ENCODE measurements around the gene PARP2. TPM values are rescaled to one million over a fixed set of nuclear protein-coding genes. Genes with fewer than 3 reads are reported as not detected.

PARP2 gene
- total RNA-seq, 4 donors from 2014 or later, result 7.7 to 39.6 (median 14.2) TPM

GRCh38 chr14:20328705-20329104 lies 14.7 kb upstream of the PARP2 start:
- H3K36me3 ChIP-seq, result peaks cover 0 to 35% (median 0%) of the 10 kb centered on the region in 3 donors

DNA sequence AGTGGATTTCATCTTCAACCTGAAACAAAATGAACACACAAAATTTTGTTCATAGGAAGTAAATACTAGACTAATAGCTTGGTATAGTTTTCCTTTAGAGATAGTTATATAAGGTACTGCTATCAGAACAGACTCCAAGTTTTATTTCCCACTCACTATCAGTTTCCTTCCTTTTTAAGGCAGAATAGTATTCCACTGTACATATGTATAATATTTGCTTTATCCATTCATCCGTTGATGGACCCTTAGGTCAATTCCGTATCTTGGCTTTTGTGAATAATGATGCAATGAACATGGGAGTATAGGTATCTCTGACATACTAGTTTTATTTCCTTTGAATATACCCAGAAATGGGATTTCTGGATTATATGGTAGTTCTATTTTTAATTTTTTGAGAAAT lies 14.1 kb upstream of the PARP2 start:
- TF ChIP-seq POLR2A (IDR thresholded peaks at IDR 0.05), result no peak
- TF ChIP-seq, protein P1, sequence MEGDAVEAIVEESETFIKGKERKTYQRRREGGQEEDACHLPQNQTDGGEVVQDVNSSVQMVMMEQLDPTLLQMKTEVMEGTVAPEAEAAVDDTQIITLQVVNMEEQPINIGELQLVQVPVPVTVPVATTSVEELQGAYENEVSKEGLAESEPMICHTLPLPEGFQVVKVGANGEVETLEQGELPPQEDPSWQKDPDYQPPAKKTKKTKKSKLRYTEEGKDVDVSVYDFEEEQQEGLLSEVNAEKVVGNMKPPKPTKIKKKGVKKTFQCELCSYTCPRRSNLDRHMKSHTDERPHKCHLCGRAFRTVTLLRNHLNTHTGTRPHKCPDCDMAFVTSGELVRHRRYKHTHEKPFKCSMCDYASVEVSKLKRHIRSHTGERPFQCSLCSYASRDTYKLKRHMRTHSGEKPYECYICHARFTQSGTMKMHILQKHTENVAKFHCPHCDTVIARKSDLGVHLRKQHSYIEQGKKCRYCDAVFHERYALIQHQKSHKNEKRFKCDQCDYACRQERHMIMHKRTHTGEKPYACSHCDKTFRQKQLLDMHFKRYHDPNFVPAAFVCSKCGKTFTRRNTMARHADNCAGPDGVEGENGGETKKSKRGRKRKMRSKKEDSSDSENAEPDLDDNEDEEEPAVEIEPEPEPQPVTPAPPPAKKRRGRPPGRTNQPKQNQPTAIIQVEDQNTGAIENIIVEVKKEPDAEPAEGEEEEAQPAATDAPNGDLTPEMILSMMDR (IDR thresholded peaks at IDR 0.05), result no peak
- Histone ChIP-seq H3K9me3 (no peaks in the 10 kb centered on the region), H3K27me3 (no peaks in the 10 kb centered on the region), H3K4me1 (peaks cover 0 to 3% (median 1%) of the 10 kb centered on the region in 4 donors), H3K36me3 (peaks cover 0 to 30% (median 0%) of the 10 kb centered on the region in 3 donors), H3K27ac (no peak overlapping the region), H3K4me3 (no peak overlapping the region)
- no peak for DNase-seq

More at GRCh38 chr14:20328705-20329104, 14.7 kb upstream of the PARP2 start:
- Histone ChIP-seq H3K27ac (no peak overlapping the region), H3K4me1 (peaks cover 0 to 3% (median 1%) of the 10 kb centered on the region in 4 donors), H3K9me3 (no peaks in the 10 kb centered on the region), H3K4me3 (no peak overlapping the region), H3K27me3 (no peaks in the 10 kb centered on the region)
- no peak for DNase-seq
- TF ChIP-seq, protein P1 (IDR thresholded peaks at IDR 0.05), result no peak
- TF ChIP-seq POLR2A (IDR thresholded peaks at IDR 0.05), result no peak

- TF ChIP-seq POLR2A (IDR thresholded peaks at IDR 0.05), result no peak
- TF ChIP-seq, protein P1 (IDR thresholded peaks at IDR 0.05), result no peak
- Histone ChIP-seq H3K27me3 (no peaks in the 10 kb centered on the region), H3K9me3 (no peaks in the 10 kb centered on the region), H3K27ac (no peak overlapping the region), H3K36me3 (peaks cover 0 to 12% (median 0%) of the 10 kb centered on the region in 3 donors), H3K4me3 (no peak overlapping the region), H3K4me1 (peaks cover 0 to 3% (median 1%) of the 10 kb centered on the region in 4 donors)
- DNase-seq, result no peak
These were observed 12.3 kb upstream of the PARP2 start for GRCh38 chr14:20331053-20331613.

- Histone ChIP-seq H3K9me3 (no peaks in the 10 kb centered on the region), H3K4me3 (peak overlapping the region; percentile 46 to 65 (median 62)), H3K27ac (peak overlapping the region; percentile 70 to 85 (median 78)), H3K27me3 (no peaks in the 10 kb centered on the region), H3K4me1 (peaks cover 0 to 3% (median 1%) of the 10 kb centered on the region in 4 donors), H3K36me3 (peaks cover 0 to 4% (median 0%) of the 10 kb centered on the region in 3 donors)
- TF ChIP-seq POLR2A (IDR thresholded peaks at IDR 0.05), result no peak
- DNase-seq, result no peak
These were observed 11.0 kb upstream of the PARP2 start for GRCh38 chr14:20332431-20332787.

- Histone ChIP-seq H3K4me1 (peaks cover 0 to 3% (median 1%) of the 10 kb centered on the region in 4 donors), H3K4me3 (peak within 1 kb of the TSS; percentile 46 to 65 (median 62))
These were observed 10.5 kb upstream of the PARP2 start, which contains the start of gene CCNB1IP1 for GRCh38 chr14:20332788-20333493. TSS of gene CCNB1IP1 (minus strand) at chr14:20333279. CDS start at chr14:20316523, 16,756 bp downstream.

More at GRCh38 chr14:20332788-20333493, 10.5 kb upstream of the PARP2 start, which contains the start of gene CCNB1IP1:
- Histone ChIP-seq H3K36me3 (peaks cover 0 to 4% (median 0%) of the 10 kb centered on the region in 3 donors), H3K9me3 (no peaks in the 10 kb centered on the region), H3K27me3 (no peaks in the 10 kb centered on the region), H3K27ac (peak within 1 kb of the TSS; percentile 70 to 85 (median 78))
- peak in 1 of 2 donors; percentile 38 for TF ChIP-seq POLR2A (IDR thresholded peaks at IDR 0.05)
- TF ChIP-seq, protein P1 (IDR thresholded peaks at IDR 0.05), result no peak
- peak; percentile 59 to 75 (median 62) for DNase-seq
